ENCODE results near the gene ZNF226.
A peak's percentile ranks its signal among the peaks of the same experiment; 100 is the strongest.
"Not testable (repeated sequence)": the region's sequence is repeated elsewhere in the genome, so short reads cannot be mapped to it uniquely, and the experiment has no call there.

The ZNF226 gene

GRCh38 chr19:44164673-44165512, at the start of gene ZNF226:
Gene ZNF226, plus strand, starts transcription at chr19:44165100. Its CDS starts 4,981 bp downstream, at chr19:44170081.
- DNase-seq: peak; percentile 99

- not testable (repeated sequence) for DNase-seq
Observed at GRCh38 chr19:44121162-44121561, 43.7 kb upstream of the ZNF226 start.

- no peak for DNase-seq
Observed at GRCh38 chr19:44131955-44132354, 32.9 kb upstream of the ZNF226 start.

- DNase-seq: peak; percentile 79
Observed at GRCh38 chr19:44141191-44142058, 23.5 kb upstream of the ZNF226 start, which contains the start of gene ZNF234. Gene ZNF234, plus strand, starts transcription at chr19:44141554. Its CDS starts 3,079 bp downstream, at chr19:44144633.

- peak; percentile 33 for DNase-seq
Observed at GRCh38 chr19:44142059-44142433, 22.9 kb upstream of the ZNF226 start.

- no peak for DNase-seq
Observed at GRCh38 chr19:44149776-44150175, 15.1 kb upstream of the ZNF226 start.

- no peak for DNase-seq
Observed at GRCh38 chr19:44151491-44151890, 13.4 kb upstream of the ZNF226 start.

GRCh38 chr19:44156475-44156874, 8.4 kb upstream of the ZNF226 start:
- no peak for DNase-seq

- no peak for DNase-seq
Observed at GRCh38 chr19:44163789-44164188, 1.1 kb upstream of the ZNF226 start.

GRCh38 chr19:44164327-44164672, 600 bp upstream of the ZNF226 start:
- no peak for DNase-seq

- not testable (repeated sequence) for DNase-seq
Observed at GRCh38 chr19:44170660-44171059, 5.8 kb downstream of the ZNF226 start.

GRCh38 chr19:44176590-44176989, 11.7 kb downstream of the ZNF226 start:
- no peak for DNase-seq

GRCh38 chr19:44180968-44181367, 16.1 kb downstream of the ZNF226 start:
- DNase-seq: no peak

GRCh38 chr19:44182145-44182544, 17.2 kb downstream of the ZNF226 start:
- DNase-seq: no peak

- DNase-seq: no peak
Observed at GRCh38 chr19:44190020-44190419, 25.1 kb downstream of the ZNF226 start.

GRCh38 chr19:44192127-44192526, 27.2 kb downstream of the ZNF226 start:
- DNase-seq: no peak

GRCh38 chr19:44196772-44197171, 31.9 kb downstream of the ZNF226 start:
- DNase-seq: no peak

GRCh38 chr19:44202470-44202869, 37.6 kb downstream of the ZNF226 start:
- no peak for DNase-seq

- DNase-seq: no peak
Observed at GRCh38 chr19:44202974-44203373, 38.1 kb downstream of the ZNF226 start.

GRCh38 chr19:44203877-44204276, 39.0 kb downstream of the ZNF226 start:
- DNase-seq: not testable (repeated sequence)

- no peak for DNase-seq
Observed at GRCh38 chr19:44204772-44205171, 39.9 kb downstream of the ZNF226 start.

- peak; percentile 92 for DNase-seq
Observed at GRCh38 chr19:44207126-44207803, 42.4 kb downstream of the ZNF226 start.

- DNase-seq: peak; percentile 97
Observed at GRCh38 chr19:44212250-44212865, 47.5 kb downstream of the ZNF226 start, which contains the start of gene ZNF227. Gene ZNF227, plus strand, starts transcription at chr19:44212532. Its CDS starts 5,261 bp downstream, at chr19:44217793.

All from NCI-H146 (cell line).